Karpas-422 (cell line): ENCODE data around the gene TMPRSS11B. TPM values are rescaled to one million over a fixed set of nuclear protein-coding genes. Genes with fewer than 3 reads are reported as not detected.
A peak's percentile ranks its signal among the peaks of the same experiment; 100 is the strongest.

Experiments
- DNase-seq: peaks from one replicate; pipeline ENCODE4 v3.0.0-alpha.2; 2015
- H2AFZ ChIP-seq: fragments of 200-600 bp; sonication (generic); 2 replicates; pipeline ENCODE4 v1.6.1; 2014; ENCODE audit warnings: antibody characterized with exemption, low read length, mixed read lengths
- H3K27ac ChIP-seq: fragments of 200-600 bp; sonication (generic); 2 replicates; pipeline ENCODE4 v1.5.1; 2014; ENCODE audit warnings: mild to moderate bottlenecking, low read length, moderate library complexity
- H3K27me3 ChIP-seq: fragments of 200-600 bp; sonication (generic); 2 replicates; pipeline ENCODE4 v1.6.1; 2014; ENCODE audit warnings: low read length, mixed read lengths
- H3K36me3 ChIP-seq: fragments of 200-600 bp; sonication (generic); 2 replicates; pipeline ENCODE4 v1.6.1; 2014; ENCODE audit warnings: low read length, mixed read lengths; ENCODE audit not compliant: insufficient read depth
- H3K4me1 ChIP-seq: fragments of 200-600 bp; sonication (generic); 2 replicates; pipeline ENCODE4 v1.6.1; 2014; ENCODE audit warnings: mild to moderate bottlenecking, low read length, mixed read lengths
- H3K4me2 ChIP-seq: fragments of 200-600 bp; sonication (generic); 2 replicates; pipeline ENCODE4 v1.6.1; 2014; ENCODE audit warnings: low read length, low read depth, mild to moderate bottlenecking; ENCODE audit not compliant: poor library complexity, severe bottlenecking
- H3K4me3 ChIP-seq: fragments of 200-600 bp; sonication (generic); 2 replicates; pipeline ENCODE4 v1.5.1; 2014; ENCODE audit warnings: mild to moderate bottlenecking, antibody characterized with exemption, low read length, mixed read lengths
- H3K79me2 ChIP-seq: fragments of 200-600 bp; sonication (generic); 2 replicates; pipeline ENCODE4 v1.6.1; 2014; ENCODE audit warnings: mild to moderate bottlenecking, low read length, mixed read lengths
- H3K9ac ChIP-seq: fragments of 200-600 bp; sonication (generic); 2 replicates; pipeline ENCODE4 v1.6.0; 2014; ENCODE audit warnings: low read length
- H3K9me2 ChIP-seq: fragments of 200-600 bp; sonication (generic), shearing (Covaris generic); replicated peaks from 2 replicates; pipeline ENCODE4 v1.6.0; 2014; ENCODE audit warnings: mild to moderate bottlenecking, low read length, moderate library complexity; ENCODE audit not compliant: insufficient read depth
- H3K9me3 ChIP-seq: fragments of 300-700, 200-600 bp; sonication (generic); 2 replicates; pipeline ENCODE4 v1.6.1; 2014; ENCODE audit warnings: low read length, mixed read lengths
- H4K20me1 ChIP-seq: fragments of 200-600 bp; sonication (generic); 2 replicates; pipeline ENCODE4 v1.6.1; 2014; ENCODE audit warnings: mild to moderate bottlenecking, antibody characterized with exemption, low read length, low read depth; ENCODE audit not compliant: insufficient read depth
- total RNA-seq: library from RNA; depleted of rRNA; stranded (reverse); fragments of >200 nt; shearing (Covaris generic); gene quantifications from 2 replicates; pipeline ENCODE4 v1.2.3, GENCODE V29; 2014; ENCODE audit warnings: low replicate concordance

TMPRSS11B gene
- total RNA-seq, 1 experiment from 2014 or later: not detected

DNA sequence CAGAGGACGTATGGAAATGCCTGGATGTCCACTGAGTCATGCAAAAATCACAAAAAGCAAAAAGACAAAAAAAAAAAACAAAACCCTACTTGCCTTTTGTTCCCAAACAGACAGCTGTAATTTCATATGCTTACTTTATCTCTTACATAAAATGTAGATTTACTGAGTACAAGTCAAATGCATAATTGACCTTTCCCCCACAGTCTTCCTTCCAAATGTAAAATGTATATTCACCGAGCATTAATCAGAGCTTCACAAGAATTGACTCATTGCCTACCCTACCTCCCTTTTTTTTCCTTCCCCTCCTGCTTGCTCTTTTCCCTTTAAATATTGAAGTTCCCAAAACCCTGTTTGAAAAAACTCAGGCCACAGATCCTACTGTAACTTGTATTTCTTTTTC lies 32.5 kb upstream of the TMPRSS11B start:
- Histone ChIP-seq H3K9me3 (no peaks in the 10 kb centered on the region), H3K27ac (no peak overlapping the region), H3K9me2 (no peaks in the 10 kb centered on the region), H3K79me2 (no peaks in the 10 kb centered on the region), H3K4me1 (no peaks in the 10 kb centered on the region), H4K20me1 (no peaks in the 10 kb centered on the region), H3K4me2 (no peak overlapping the region), H3K4me3 (no peak overlapping the region), H3K27me3 (no peaks in the 10 kb centered on the region), H3K36me3 (no peaks in the 10 kb centered on the region), H3K9ac (no peak overlapping the region), H2AFZ (no peak overlapping the region)
- DNase-seq: no peak

DNA sequence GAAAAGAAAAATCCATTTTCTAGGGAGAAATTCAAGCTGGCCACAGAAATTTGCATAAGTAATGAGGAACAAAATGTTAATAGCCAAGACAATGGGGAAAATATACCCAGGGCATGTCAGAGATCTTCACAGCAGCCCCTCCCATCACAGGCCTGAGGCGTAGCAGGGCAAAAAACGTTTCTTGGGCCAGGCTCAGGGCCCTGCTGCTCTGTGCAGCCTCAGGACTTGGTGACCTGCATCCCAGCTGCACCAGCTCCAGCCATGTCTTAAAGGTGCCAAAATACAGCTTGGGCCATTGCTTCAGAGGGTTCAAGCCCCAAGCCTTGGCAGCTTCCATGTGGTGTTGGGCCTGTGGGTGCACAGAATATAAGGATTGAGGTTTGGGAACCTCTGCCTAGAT lies 32.1 kb upstream of the TMPRSS11B start:
- H3K9ac ChIP-seq: no peak overlapping the region
- no peaks in the 10 kb centered on the region for H3K9me2 ChIP-seq
- no peaks in the 10 kb centered on the region for H4K20me1 ChIP-seq
- H3K79me2 ChIP-seq: no peaks in the 10 kb centered on the region
- H3K4me2 ChIP-seq: no peak overlapping the region
- no peak overlapping the region for H3K4me3 ChIP-seq
- H3K9me3 ChIP-seq: no peaks in the 10 kb centered on the region
- no peaks in the 10 kb centered on the region for H3K36me3 ChIP-seq
- no peaks in the 10 kb centered on the region for H3K4me1 ChIP-seq
- H3K27me3 ChIP-seq: no peaks in the 10 kb centered on the region
- no peak overlapping the region for H3K27ac ChIP-seq
- no peak overlapping the region for H2AFZ ChIP-seq
- no peak for DNase-seq

DNA sequence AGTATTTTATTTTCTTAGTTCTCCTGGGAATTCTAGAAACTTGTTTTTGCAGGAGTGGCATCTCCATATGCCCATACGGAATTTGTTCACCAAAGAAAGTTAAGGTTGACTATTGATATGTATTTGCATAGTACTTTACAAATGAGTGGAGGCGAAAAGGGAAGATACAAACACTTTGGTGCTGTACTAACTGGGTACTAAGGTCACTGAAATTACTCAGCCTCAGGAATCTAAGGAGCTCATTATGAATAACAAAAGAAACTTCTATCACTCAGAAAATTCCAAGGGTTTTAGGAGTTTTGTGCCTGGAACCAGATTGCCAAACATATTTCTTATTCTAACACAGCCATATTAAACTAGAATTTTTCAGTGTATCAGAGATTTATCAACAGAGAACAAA lies 27.4 kb upstream of the TMPRSS11B start:
- Histone ChIP-seq H3K27me3 (no peaks in the 10 kb centered on the region), H4K20me1 (no peaks in the 10 kb centered on the region), H3K9ac (no peak overlapping the region), H3K27ac (no peak overlapping the region), H3K9me3 (no peaks in the 10 kb centered on the region), H3K4me1 (no peaks in the 10 kb centered on the region), H3K4me3 (no peak overlapping the region), H3K79me2 (no peaks in the 10 kb centered on the region), H3K9me2 (no peaks in the 10 kb centered on the region), H3K36me3 (no peaks in the 10 kb centered on the region), H2AFZ (no peak overlapping the region), H3K4me2 (no peak overlapping the region)
- DNase-seq: no peak

DNA sequence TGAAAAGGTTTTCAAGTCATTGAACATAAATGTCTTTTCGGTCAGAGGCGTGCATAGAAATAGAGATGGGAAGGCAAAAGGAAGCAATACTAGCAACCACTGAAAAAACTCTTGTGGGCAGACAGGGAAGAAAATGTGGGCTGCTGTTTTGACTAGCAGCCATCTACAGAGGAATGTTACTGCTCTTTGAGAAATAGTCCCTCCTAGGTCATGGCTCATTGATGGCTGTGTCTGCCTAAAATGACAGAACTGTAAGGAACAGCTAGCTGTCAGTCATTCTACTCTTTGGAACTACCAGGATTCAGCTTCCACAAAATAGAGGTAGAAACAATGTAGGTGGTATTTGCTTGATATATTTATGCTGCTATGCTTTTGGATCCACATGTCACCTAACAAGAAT lies 26.9 kb upstream of the TMPRSS11B start:
- Histone ChIP-seq H3K27ac (no peak overlapping the region), H2AFZ (no peak overlapping the region), H3K4me3 (no peak overlapping the region), H3K79me2 (no peaks in the 10 kb centered on the region), H3K9me2 (no peaks in the 10 kb centered on the region), H3K9me3 (no peaks in the 10 kb centered on the region), H3K36me3 (no peaks in the 10 kb centered on the region), H4K20me1 (no peaks in the 10 kb centered on the region), H3K4me2 (no peak overlapping the region), H3K4me1 (no peaks in the 10 kb centered on the region), H3K9ac (no peak overlapping the region), H3K27me3 (no peaks in the 10 kb centered on the region)
- DNase-seq: no peak

DNA sequence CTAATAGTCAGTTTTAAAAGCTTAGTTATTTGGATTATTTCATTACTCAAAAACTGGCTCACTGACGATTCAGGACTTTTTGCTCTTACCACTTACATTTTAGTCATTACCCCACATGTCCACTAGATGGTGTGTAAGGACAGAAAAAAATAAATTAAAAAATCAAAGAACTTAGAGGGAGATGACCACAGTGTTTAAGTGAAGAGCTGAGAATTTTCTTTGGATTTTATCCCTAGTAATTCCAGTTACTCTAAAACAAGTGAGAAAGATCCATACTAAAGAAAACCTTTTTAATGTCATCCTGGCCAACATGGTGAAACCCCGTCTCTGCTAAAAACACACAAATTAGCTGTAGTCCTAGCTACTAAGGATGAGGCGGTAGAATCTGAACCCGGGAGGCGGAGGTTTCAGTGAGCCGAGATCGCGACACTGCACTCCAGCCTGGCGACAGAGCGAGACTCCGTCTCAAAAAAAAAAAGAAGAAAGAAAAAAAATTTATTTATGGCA lies 26.4 kb upstream of the TMPRSS11B start:
- DNase-seq: peak; percentile 78
- no peak overlapping the region for H2AFZ ChIP-seq
- H3K9ac ChIP-seq: no peak overlapping the region

DNA sequence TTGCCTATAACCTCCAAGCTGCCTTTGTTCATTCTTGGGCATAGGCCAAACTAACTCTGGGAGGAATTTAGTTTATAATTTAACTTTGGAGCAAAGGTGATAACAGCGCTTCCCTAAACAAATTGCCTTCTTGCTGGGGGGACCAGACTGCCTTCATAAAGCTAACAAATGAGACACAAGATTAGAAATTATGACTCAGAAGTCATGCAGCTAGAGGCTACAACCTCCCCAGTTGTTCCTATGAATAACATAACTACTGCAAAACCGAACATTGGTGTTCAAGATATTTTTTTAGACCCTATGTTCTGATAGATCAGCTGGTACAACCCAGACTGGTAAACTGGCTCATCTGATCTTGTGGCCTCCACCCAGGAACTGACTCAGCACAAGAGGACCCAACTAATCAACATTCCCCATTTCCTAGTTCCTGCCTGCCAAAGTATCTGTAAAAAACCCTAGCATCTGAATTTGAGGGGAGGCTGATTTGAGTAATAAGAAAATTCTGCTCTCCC lies 22.0 kb upstream of the TMPRSS11B start:
- Histone ChIP-seq H3K36me3 (no peaks in the 10 kb centered on the region), H3K9me2 (no peaks in the 10 kb centered on the region), H4K20me1 (no peaks in the 10 kb centered on the region), H3K9me3 (no peaks in the 10 kb centered on the region), H3K27me3 (no peaks in the 10 kb centered on the region), H2AFZ (no peak overlapping the region), H3K79me2 (no peaks in the 10 kb centered on the region), H3K4me1 (no peaks in the 10 kb centered on the region), H3K9ac (no peak overlapping the region), H3K27ac (no peak overlapping the region), H3K4me2 (no peak overlapping the region), H3K4me3 (no peak overlapping the region)
- DNase-seq: no peak

More for the DNA sequence above, 26.4 kb upstream of the TMPRSS11B start:
- Histone ChIP-seq H3K79me2 (no peaks in the 10 kb centered on the region), H3K9me2 (no peaks in the 10 kb centered on the region), H3K36me3 (no peaks in the 10 kb centered on the region), H3K27ac (no peak overlapping the region), H3K27me3 (no peaks in the 10 kb centered on the region), H3K4me3 (no peak overlapping the region), H4K20me1 (no peaks in the 10 kb centered on the region), H3K9me3 (no peaks in the 10 kb centered on the region), H3K4me1 (no peaks in the 10 kb centered on the region), H3K4me2 (no peak overlapping the region)

DNA sequence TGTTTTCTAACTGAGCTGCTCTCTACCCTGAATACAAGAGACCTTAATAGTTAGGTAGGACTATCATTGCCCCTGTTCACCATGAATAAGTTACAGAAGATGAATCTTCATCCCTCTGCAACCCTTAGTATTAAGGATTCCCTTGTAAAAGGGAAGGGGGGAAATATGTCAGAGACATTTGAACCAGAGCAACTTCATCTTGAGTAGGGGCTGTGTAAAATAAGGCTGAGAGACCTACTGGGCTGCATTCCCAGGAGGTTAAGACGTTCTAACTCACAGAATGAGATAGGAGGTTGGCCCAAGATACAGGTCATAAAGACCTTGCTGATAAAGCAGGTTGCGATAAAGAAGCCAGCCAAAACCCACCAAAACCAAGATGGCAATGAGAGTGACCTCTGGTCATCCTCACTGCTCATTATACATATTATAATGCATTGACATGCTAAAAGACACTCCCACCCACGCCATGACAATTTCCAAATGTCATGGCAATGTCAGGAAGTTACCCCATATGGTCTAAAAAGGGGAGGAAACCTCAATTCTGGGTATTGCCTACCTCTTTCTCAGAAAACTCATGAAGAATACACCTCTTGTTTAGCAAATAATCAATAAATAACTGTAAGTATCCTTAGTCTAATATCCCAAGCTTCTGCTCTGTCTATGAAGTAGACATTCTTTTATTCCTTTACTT lies 19.5 kb upstream of the TMPRSS11B start:
- Histone ChIP-seq H3K9me2 (no peaks in the 10 kb centered on the region), H3K4me2 (no peak overlapping the region), H3K36me3 (no peaks in the 10 kb centered on the region), H3K27ac (no peak overlapping the region), H3K27me3 (no peaks in the 10 kb centered on the region), H3K9me3 (no peaks in the 10 kb centered on the region), H3K4me1 (no peaks in the 10 kb centered on the region), H4K20me1 (no peaks in the 10 kb centered on the region), H2AFZ (no peak overlapping the region), H3K4me3 (no peak overlapping the region), H3K9ac (no peak overlapping the region), H3K79me2 (no peaks in the 10 kb centered on the region)
- no peak for DNase-seq

DNA sequence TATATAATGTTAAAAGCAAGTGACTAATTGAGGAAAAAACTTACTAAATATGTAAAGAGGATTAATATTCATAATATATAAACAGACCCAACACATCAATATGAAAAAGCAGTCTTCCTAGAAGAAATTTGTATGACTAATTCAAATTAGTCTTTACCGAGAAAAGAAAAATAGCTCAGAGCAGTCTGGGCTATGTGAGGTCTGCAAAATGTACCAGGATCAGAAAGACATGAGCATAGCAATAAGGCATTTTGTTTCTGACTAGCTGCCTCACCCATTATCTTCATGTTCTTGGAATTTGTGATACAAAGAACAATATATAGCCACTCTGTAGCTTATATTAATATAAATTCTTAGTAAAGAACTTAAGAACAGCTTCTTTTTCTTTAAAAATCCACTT lies 13.7 kb upstream of the TMPRSS11B start:
- no peak for DNase-seq
- Histone ChIP-seq H3K9ac (no peak overlapping the region), H3K36me3 (no peaks in the 10 kb centered on the region), H3K4me3 (no peak overlapping the region), H3K27ac (no peak overlapping the region), H3K27me3 (no peaks in the 10 kb centered on the region), H4K20me1 (no peaks in the 10 kb centered on the region), H3K9me3 (no peaks in the 10 kb centered on the region), H3K4me2 (no peak overlapping the region), H3K4me1 (no peaks in the 10 kb centered on the region), H3K9me2 (no peaks in the 10 kb centered on the region), H2AFZ (no peak overlapping the region), H3K79me2 (no peaks in the 10 kb centered on the region)
